GM21737 (cell line): ENCODE data around the gene ZNF619.

Source experiments
- ATAC-seq: cut with Tn5 transposase; IDR thresholded peaks from one replicate; pipeline ENCODE4 v1.9.1; 2021; ENCODE audit warnings: mild to moderate bottlenecking, moderate library complexity; ENCODE audit not compliant: unreplicated experiment

ZNF619 gene

GRCh38 chr3:40464339-40465110 lies 12.4 kb upstream of the ZNF619 start:
- no peak for ATAC-seq

GRCh38 chr3:40465111-40465407 lies 11.9 kb upstream of the ZNF619 start:
- no peak for ATAC-seq

GRCh38 chr3:40465456-40465855 lies 11.5 kb upstream of the ZNF619 start:
- ATAC-seq: no peak

GRCh38 chr3:40468018-40468417 lies 8.9 kb upstream of the ZNF619 start:
- ATAC-seq: no peak

GRCh38 chr3:40470701-40471100 lies 6.2 kb upstream of the ZNF619 start:
- ATAC-seq: no peak

GRCh38 chr3:40477666-40478065 lies 744 bp downstream of the ZNF619 start:
- ATAC-seq: no peak

GRCh38 chr3:40487172-40487571 lies 10.2 kb downstream of the ZNF619 start:
- no peak for ATAC-seq

- no peak for ATAC-seq
Observed at GRCh38 chr3:40490916-40491315, 14.0 kb downstream of the ZNF619 start.

- no peak for ATAC-seq
Observed at GRCh38 chr3:40494698-40495097, 17.8 kb downstream of the ZNF619 start.

GRCh38 chr3:40497288-40497687 lies 20.4 kb downstream of the ZNF619 start:
- no peak for ATAC-seq

- ATAC-seq: no peak
Observed at GRCh38 chr3:40499952-40500351, 23.0 kb downstream of the ZNF619 start.

GRCh38 chr3:40502034-40502433 lies 25.1 kb downstream of the ZNF619 start:
- no peak for ATAC-seq

GRCh38 chr3:40504636-40505430 lies 27.9 kb downstream of the ZNF619 start:
- ATAC-seq: no peak

GRCh38 chr3:40505599-40506462 lies 28.9 kb downstream of the ZNF619 start, which contains the start of gene ZNF620:
ZNF620 (plus strand) TSS chr3:40506039; CDS start chr3:40506353, 314 bp downstream.
- ATAC-seq: peak; percentile 65

GRCh38 chr3:40511031-40511718 lies 34.3 kb downstream of the ZNF619 start:
- ATAC-seq: no peak

- ATAC-seq: no peak
Observed at GRCh38 chr3:40516201-40516600, 39.3 kb downstream of the ZNF619 start.

GRCh38 chr3:40518067-40518466 lies 41.1 kb downstream of the ZNF619 start:
- ATAC-seq: no peak

GRCh38 chr3:40518848-40519247 lies 41.9 kb downstream of the ZNF619 start:
- ATAC-seq: no peak

- ATAC-seq: no peak
Observed at GRCh38 chr3:40521254-40521653, 44.3 kb downstream of the ZNF619 start.

GRCh38 chr3:40523781-40524180 lies 46.9 kb downstream of the ZNF619 start:
- no peak for ATAC-seq

GRCh38 chr3:40524222-40524567 lies 47.3 kb downstream of the ZNF619 start:
- ATAC-seq: peak; percentile 4
